HFF-Myc (cell line): Measurements from ENCODE around the gene VAMP3.

Experiments
- DNase-seq: peaks from one replicate; pipeline ENCODE4 v3.0.0-alpha.2; 2011; ENCODE audit warnings: low read depth; ENCODE audit errors: extremely low read depth
- H3K4me3 ChIP-seq: replicated peaks from 2 replicates; pipeline ENCODE4 v1.5.1; 2011; ENCODE audit warnings: low read depth, mild to moderate bottlenecking, control low read depth, low read length
- TF ChIP-seq, protein P1 (sequence below): IDR thresholded peaks from 2 replicates; pipeline ENCODE4 v1.5.1; 2012; ENCODE audit warnings: mild to moderate bottlenecking, low read depth, low read length, control low read depth; ENCODE audit errors: missing control alignments

Gene VAMP3

GRCh38 chr1:7732331-7732730 is 38.8 kb upstream of the VAMP3 start:
- DNase-seq: no peak
- TF ChIP-seq, protein P1, sequence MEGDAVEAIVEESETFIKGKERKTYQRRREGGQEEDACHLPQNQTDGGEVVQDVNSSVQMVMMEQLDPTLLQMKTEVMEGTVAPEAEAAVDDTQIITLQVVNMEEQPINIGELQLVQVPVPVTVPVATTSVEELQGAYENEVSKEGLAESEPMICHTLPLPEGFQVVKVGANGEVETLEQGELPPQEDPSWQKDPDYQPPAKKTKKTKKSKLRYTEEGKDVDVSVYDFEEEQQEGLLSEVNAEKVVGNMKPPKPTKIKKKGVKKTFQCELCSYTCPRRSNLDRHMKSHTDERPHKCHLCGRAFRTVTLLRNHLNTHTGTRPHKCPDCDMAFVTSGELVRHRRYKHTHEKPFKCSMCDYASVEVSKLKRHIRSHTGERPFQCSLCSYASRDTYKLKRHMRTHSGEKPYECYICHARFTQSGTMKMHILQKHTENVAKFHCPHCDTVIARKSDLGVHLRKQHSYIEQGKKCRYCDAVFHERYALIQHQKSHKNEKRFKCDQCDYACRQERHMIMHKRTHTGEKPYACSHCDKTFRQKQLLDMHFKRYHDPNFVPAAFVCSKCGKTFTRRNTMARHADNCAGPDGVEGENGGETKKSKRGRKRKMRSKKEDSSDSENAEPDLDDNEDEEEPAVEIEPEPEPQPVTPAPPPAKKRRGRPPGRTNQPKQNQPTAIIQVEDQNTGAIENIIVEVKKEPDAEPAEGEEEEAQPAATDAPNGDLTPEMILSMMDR: no peak
- H3K4me3 ChIP-seq: no peak overlapping the region

- TF ChIP-seq, protein P1: no peak
- no peak for DNase-seq
- no peak overlapping the region for H3K4me3 ChIP-seq
Measured at GRCh38 chr1:7733276-7733675, 37.8 kb upstream of the VAMP3 start.

DNA sequence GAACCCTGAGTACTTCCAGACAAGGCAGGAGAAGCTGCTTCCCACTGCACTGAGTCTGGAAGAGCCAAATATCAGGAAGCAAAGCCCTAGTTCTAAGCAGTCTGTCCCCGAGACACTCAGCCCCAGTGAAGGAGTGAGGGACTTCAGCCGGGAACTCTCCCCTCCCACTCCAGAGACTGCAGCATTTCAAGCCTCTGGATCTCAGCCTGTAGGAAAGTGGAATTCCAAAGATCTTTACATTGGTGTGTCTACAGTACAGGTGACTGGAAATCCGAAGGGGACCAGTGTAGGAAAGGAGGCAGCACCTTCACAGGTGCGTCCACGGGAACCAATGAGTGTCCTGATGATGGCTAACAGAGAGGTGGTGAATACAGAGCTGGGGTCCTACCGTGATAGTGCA is 33.1 kb upstream of the VAMP3 start:
- TF ChIP-seq, protein P1: no peak
- H3K4me3 ChIP-seq: no peak overlapping the region
- DNase-seq: no peak

DNA sequence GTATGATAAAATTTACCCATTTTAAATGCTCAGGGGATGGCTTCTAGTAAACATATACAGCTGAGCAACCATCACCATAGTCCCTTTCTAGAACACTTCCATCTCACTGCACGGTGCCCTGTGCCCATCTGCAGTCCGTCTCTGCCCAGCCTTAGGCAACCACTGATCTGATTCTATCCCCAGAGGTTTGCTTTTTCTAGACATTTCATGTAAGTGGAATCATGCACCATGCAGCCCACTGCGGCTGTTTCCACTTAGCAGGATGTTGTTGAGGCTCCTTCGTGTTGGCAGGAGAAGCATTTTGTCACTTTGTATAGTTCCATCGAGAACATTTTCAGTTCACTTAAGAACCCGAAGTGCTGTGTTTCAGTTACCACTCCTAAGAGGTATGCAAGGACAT is 27.8 kb upstream of the VAMP3 start:
- TF ChIP-seq, protein P1: no peak
- DNase-seq: no peak
- no peak overlapping the region for H3K4me3 ChIP-seq

- no peak overlapping the region for H3K4me3 ChIP-seq
- no peak for DNase-seq
- TF ChIP-seq, protein P1: no peak
Measured at GRCh38 chr1:7744882-7745281, 26.2 kb upstream of the VAMP3 start.

DNA sequence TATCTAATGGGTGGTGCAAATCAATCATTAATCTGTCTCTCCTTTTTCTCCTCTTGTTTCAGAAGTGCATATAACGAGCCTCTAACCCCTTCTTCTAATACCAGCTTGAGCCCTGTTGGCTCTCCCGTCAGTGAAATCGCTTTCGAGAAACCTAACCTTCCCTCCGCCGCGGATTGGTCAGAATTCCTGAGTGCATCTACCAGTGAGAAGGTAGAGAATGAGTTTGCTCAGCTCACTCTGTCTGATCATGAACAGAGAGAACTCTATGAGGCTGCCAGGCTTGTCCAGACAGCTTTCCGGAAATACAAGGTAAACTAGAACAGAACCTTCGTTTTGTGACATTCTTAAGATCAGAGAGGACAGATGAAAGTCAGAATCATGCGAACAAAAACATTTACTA is 25.3 kb upstream of the VAMP3 start:
- DNase-seq: no peak
- TF ChIP-seq, protein P1: no peak
- no peak overlapping the region for H3K4me3 ChIP-seq

- TF ChIP-seq, protein P1: no peak
- H3K4me3 ChIP-seq: no peak overlapping the region
- no peak for DNase-seq
Measured at GRCh38 chr1:7747605-7748004, 23.5 kb upstream of the VAMP3 start.
